Hematopoietic multipotent progenitor cell treated with erythropoietin and hydrocortisone succinate and interleukin-3 and kit ligand, for 15 days (in vitro differentiated cells): ENCODE data around the gene NXF1.
"Not testable (repeated sequence)": the region's sequence is repeated elsewhere in the genome, so short reads cannot be mapped to it uniquely, and the experiment has no call there.

Experiments used
- DNase-seq: peaks from one replicate; pipeline ENCODE4 v3.0.0-alpha.2; 2015; ENCODE audit warnings: low spot score

Gene NXF1

GRCh38 chr11:62805076-62805892 is at the start of gene NXF1:
TSS of gene NXF1 (minus strand) at chr11:62805440. CDS start at chr11:62805356, 84 bp downstream.
- DNase-seq, result peak; percentile 98

DNA sequence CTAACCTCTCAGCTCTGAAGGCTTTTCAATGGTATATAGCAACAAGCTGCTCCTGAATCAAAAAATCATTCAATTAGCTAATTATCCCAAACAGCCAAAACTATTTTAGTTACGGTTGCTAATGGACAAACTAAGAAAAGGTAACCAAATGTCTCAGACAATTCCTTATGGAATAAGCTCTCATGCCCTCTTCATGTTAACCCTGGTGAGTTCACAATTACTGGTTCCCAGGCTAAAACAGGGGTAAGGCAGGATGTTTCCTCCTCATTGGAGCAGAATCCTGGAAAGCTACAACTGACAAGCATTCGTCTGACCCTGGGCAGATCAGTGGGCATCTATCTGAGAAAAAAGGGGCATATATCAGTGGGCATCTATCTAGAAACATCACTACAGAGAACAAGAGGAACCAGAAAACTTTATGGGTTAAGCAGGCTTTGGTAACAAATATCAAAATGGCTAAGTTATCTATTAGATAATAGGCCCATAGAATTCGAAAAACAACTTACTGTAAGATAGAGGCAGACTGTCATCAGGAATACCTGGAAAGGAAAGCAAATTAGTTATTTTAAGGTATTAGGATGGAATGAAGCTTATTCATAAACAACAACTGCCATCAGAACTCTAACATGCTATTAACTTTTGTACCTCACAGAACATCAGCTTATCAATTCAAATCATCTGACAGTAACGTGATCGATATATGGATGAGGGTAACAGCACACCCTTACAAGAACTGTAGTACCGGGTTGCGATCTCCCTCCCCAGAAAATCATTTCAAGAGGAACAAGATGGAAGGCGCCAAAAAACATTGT is 49.0 kb upstream of the NXF1 start:
- no peak for DNase-seq

DNA sequence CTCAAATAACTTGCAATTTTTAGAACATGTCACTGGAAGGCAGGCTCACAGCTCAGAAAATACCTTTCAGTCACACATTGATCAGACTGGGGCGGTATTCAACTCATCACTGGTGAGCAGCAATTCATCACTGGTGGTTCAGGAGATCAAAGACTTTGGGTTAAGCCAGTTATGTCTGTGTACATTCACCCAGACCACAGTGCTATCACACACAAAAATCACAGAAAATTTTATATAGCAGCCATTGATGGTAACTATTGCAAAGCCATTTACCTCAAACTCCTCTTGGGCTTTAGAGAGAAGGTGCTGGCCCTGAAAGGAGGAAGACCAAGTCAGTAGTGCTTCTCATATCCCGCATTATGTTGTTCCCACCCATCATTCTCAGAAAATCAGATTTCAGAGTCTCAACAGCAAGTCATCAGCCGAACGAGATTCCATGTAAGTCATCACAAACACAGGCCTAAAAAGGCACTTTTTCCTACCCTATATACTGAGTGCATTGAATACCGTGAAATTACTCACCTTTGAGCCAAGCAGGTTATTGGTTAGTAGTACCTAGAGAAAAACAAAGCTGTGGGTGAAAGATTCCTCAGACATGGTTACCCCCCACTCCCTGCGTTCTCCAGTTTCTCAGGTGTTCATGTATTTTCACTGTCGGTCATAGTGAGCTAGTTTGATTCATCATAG is 48.2 kb upstream of the NXF1 start:
- no peak for DNase-seq

DNA sequence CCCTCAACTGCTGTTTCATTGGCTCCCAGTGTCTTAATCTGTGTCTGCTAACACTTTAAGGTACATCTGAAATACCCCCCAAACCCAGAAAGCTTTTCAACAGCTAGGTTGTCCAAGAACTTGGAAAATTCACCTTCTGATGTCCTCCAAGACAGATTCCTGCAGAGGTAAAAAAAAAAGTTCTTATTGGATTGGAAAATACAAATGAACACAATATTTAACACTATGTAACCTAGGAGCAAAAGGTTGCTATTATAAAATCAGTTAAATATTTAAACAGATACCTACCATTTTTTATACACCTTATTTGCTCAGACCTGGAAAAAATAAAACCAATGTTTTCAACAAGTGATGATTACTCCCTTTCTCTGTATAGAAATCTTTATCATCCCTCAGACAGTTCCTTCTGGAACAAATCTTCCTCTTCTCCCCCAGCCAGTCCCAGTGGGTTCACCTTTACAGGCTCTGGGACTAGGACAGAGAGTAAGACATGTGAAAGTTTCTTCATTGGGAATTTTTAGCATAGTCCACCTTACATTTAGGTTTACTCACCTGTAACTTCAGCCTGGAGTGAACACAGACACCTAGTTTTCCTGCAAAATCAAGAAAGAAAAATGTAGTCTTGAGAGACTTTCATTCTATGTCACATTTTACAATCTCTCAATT is 47.4 kb upstream of the NXF1 start:
- no peak for DNase-seq

DNA sequence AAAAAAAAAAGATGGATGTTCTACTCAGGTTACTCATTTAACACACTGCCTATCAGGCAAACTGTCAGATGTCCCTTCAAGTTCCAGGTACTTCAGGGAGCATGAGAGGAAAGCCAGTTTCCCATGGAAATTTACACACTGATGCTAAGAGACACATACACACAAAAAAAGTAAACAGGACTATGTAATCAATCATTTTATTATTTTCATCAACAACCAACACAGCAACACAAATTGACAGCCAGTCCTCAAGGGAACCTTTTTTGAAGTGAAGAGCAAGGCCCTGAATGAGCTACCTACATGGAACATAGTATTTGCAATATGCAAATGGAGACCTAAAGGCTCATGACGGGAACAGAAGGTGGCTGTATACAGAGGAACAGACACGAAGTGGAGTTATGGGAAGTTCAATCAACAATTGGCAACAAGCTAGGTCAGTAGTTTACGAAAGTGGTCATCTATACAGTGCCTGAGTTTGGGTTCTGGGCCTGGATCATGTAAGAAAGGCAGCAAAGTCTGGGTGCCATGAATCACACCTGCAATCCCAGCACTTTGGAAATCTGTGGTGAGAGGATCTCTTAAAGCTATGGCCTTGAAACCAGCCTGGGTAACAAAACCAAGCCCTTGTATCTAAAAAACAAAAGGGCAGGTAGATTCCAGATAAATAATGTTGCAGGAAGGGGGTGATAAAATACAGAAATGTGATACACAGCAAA is 46.7 kb upstream of the NXF1 start:
- DNase-seq, result no peak

- DNase-seq, result no peak
Observed at GRCh38 chr11:62850911-62851806, 45.9 kb upstream of the NXF1 start.

DNA sequence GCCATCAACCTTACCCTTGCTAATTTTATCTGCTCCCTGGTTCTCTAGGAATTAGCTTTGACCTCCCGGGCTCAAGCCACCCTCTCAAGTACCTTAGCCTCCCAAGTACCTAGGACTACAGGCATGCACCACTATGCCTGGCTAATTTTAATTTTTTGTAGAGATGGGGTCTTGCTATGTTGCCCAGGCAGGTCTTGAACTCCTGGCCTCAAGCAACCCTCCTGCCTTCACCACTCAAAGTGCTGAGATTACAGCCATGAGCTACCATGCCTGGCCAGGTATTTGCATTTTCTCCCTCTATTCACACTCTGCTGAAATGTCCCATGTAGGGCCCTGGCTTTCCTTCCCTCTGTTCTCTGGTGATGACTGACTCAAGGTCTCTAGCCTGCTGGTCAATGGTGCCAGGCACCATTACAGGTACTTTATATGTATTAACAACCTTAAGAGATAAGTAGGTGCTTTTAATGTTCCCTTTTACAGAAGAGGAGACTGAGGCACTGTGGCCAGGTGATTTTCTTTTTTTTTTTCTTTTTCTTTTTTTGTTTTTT is 42.6 kb upstream of the NXF1 start:
- no peak for DNase-seq

DNA sequence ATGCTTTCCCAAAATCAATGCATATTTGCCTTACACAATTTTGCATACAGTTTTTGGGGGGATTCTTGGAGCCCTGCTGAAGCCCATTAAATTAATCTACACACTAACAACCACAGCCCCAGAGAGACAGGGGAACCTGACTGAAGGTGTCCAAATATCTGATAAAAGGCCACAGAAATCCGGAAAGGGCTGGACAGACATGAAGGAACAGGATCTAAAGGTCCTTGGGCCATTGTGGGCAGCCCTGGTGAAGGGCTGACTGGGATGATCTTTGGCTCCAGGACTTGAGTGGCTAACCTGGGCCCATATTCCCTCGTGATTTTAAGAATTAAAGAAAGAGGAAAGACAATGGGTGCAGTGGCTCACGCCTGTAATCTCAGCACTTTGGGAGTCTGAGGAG is 40.9 kb upstream of the NXF1 start:
- no peak for DNase-seq

DNA sequence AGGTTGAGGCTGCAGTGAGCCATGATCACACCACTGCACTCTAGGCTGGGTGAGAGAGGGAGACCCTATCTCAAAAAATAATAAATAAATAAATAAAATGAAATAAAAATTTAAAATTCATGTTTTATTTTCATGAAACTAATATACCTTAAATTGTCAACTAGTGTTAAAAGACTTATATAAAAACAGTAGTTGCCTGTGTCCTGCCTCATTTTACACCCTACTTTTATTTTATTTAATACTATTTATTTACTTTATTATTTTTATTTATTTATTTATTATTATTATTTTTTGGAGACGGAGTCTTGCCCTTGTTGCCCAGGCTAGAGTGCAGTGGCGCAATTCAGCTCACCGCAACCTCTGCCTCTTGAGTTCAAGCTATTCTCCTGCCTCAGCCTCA is 38.9 kb upstream of the NXF1 start:
- no peak for DNase-seq

DNA sequence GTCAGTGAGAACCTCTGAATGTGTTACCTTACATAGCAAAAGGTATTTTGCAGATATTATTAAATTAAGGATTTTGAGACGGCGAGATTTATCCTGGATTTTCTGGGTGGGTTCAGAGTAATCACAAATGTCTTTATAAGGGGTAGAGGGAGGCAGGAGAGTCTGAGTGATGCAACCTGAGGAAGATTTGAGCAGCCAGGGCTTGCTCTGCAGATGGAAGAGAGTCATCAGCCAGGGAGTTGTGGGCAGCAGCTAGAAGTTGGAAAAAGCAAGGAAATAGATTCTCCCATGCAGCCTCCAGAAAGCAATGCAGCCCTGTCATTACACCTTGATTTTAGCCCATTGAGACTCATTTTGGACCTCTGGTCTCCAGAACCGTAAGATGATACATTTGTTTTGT is 38.2 kb upstream of the NXF1 start:
- no peak for DNase-seq

GRCh38 chr11:62842891-62843290 is 37.7 kb upstream of the NXF1 start:
- DNase-seq, result not testable (repeated sequence)

DNA sequence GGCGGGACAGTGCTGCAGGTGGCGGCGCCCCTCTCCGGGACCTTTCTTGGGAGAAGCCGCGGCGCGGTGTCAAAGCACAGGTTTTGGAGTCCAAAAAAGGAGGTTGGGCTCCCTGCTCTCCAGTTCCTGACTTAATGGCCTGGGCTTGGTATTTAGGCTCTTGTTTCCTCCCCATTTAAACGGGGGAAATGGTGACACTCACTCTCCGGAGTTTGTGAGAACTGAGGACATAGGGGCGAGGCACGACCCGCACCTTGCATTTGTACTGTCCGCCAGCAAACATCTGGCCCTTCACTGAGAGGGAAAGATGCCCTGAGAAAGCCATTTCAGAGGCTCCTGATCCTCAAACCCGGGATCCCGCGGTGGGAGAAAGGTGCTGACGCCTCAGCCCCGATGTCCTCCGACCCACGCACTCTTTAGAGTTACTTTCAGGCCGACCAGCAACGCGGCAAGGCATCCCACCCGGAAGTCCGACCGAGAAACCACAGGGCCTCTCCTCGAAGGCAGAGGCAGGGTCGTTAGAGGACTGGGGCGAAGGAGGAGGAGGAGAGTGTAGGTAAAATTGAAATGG is 37.0 kb upstream of the NXF1 start:
- no peak for DNase-seq

GRCh38 chr11:62841361-62842170 is 36.3 kb upstream of the NXF1 start:
- peak; percentile 91 for DNase-seq

DNA sequence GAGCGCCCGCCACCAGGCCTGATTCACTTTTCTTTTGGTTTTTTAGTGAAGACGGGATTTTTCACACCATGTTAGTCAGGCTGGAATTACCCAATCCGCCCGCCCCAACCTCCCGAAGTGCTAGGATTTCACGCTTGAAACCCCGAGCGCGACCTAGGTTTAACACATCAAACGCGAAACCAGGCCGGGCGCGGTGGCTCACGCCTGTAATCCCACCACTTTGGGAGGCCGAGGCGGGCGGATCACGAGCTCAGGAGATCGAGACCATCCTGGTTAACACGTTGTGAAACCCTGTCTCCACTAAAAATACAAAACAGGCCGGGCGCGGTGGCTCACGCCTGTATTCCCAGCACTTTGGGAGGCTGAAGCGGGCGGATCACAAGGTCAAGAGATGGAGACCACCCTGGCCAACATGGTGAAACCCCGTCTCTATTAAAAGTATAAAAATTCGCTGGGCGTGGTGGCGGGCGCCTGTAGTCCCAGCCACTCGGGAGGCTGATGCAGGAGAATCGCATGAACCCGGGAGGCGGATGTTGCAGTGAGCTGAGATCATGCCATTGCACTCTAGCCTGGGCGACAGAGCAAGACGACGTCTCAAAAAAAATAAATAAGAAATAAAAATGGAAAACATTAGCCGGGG is 35.6 kb upstream of the NXF1 start:
- DNase-seq, result peak; percentile 73

DNA sequence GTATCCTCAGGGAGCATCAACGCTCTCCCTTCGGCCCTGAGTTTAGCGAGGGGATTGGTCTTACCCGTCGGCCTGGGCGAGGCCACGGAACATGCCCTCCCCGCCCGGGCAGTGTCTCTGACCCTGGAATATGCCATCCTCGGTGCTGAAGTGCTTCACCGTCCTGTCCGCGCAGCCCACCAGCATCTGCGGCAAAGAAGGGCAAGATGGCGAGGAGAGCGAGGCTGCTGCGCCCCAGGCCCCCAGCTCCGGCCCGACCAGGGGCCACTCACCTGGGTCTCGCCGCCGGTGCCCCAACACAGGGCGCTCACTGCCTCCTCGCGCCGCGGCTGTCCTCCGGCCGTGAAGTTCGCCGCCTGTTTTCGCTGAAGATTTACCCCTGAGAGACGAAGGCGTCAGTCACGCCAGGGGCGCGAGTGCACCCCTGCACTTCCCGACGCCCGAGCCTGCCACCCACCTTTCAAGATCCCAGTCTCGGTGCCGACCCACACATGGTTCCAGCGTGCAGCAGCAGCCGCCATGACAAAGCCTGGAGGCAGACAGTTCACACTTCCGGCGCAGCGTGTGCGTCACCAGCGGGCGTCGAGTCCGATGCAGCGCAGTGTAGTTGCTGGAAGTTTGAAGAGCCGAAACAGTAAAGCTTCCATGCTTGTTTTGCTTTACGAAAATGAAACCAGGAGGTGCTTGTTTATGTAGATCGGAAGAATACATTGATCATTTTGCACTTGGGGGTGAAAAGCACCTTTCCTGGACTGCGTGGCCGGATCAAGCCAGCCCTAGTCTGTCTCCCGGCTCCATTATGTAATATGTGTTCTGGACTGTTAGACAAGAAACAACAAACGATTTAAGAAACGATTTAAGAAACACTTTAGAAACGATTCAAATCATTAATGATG is 34.1 kb upstream of the NXF1 start, which contains the start of gene WDR74:
Gene WDR74 (minus strand): TSS at position 541 of the 896 bp plus-strand sequence. CDS start 20 bp downstream, at position 521.
- peak; percentile 91 for DNase-seq

GRCh38 chr11:62835336-62835735 is 30.1 kb upstream of the NXF1 start:
- no peak for DNase-seq
